ENCODE measurements around the gene SMAD9. TPM values are rescaled to one million over a fixed set of nuclear protein-coding genes. Genes with fewer than 3 reads are reported as not detected.

The SMAD9 gene
- total and polyA plus RNA-seq, 2 of the 8 experiments (the other 6 are each of a cell fraction or from before 2014, with no cell fraction given): 0.45 to 1.0 TPM

- Histone ChIP-seq H3K56ac (replicated peaks; ENCODE audit: insufficient read length, low read depth, low read length) (no peak overlapping the region), H2BK120ac (replicated peaks; ENCODE audit: low read depth, low read length) (no peak overlapping the region), H3K27ac (ENCODE audit: low read depth, low read length) (no peak overlapping the region), H3K9ac (replicated peaks in 1 of 4; ENCODE audit: extremely low read depth in 1 of 4, low read depth in 3 of 4, low read length in 3 of 4) (no peak overlapping the region; a peak in 1 of 7 replicates), H4K91ac (replicated peaks; ENCODE audit: insufficient read length, low read length) (no peak overlapping the region), H3K18ac (ENCODE audit: extremely low read depth, low read length) (no peak overlapping the region), H3K27me3 (replicated peaks in 1 of 4; ENCODE audit: control insufficient read depth in 3 of 4, extremely low read depth in 1 of 4, insufficient read depth in 3 of 4, low read length in 3 of 4) (peaks cover 1 to 20% (median 16%) of the 10 kb centered on the region in 4 experiments), H2BK5ac (ENCODE audit: low read depth, low read length) (no peak overlapping the region), H3K4me1 (replicated peaks in 1 of 4; ENCODE audit: control insufficient read depth in 3 of 4, insufficient read depth in 4 of 4, low read length in 3 of 4) (peaks cover 3 to 5% (median 4%) of the 10 kb centered on the region in 4 experiments; a peak in 3 of 7 replicates), H2AK5ac (ENCODE audit: low read depth, low read length) (no peak overlapping the region), H3K36me3 (ENCODE audit: control insufficient read depth in 2 of 4, insufficient read depth in 4 of 4, low read length in 3 of 4) (no peaks in the 10 kb centered on the region), H3K14ac (ENCODE audit: insufficient read length) (no peak overlapping the region), H3K79me1 (ENCODE audit: low read depth, low read length) (no peaks in the 10 kb centered on the region), H2BK15ac (ENCODE audit: low read length) (no peak overlapping the region), H3K4me3 (ENCODE audit: extremely low read depth in 1 of 4, insufficient read depth in 2 of 4, low read depth in 3 of 4, low read length in 4 of 4) (peak overlapping the region; percentile 37 to 67 (median 48)), H4K20me1 (replicated peaks in 1 of 2; ENCODE audit: control insufficient read depth in 1 of 2, insufficient read depth in 2 of 2, low read length in 2 of 2) (no peaks in the 10 kb centered on the region), H3K23ac (ENCODE audit: insufficient read length) (no peak overlapping the region), H3K4me2 (ENCODE audit: insufficient read depth in 1 of 2, low read depth in 2 of 2, low read length in 2 of 2) (peak overlapping the region; percentile 62 to 64), H4K8ac (ENCODE audit: extremely low read depth, insufficient read depth, low read length) (no peak overlapping the region), H2BK20ac (ENCODE audit: low read length) (no peak overlapping the region), H3K9me3 (ENCODE audit: insufficient read depth in 2 of 2, low read depth in 1 of 2, low read length in 1 of 2) (no peaks in the 10 kb centered on the region), H2BK12ac (ENCODE audit: low read depth, low read length) (no peak overlapping the region), H3K4ac (replicated peaks; ENCODE audit: insufficient read length, low read depth, low read length) (no peak overlapping the region), H3K23me2 (ENCODE audit: low read depth, low read length) (peaks cover 10% of the 10 kb centered on the region; the same call in 1 of the 2 replicates), H2AFZ (ENCODE audit: low read length) (no peak overlapping the region; the same call in 1 of the 2 replicates), H4K5ac (ENCODE audit: insufficient read length, low read depth, low read length) (no peak overlapping the region), H3K79me2 (ENCODE audit: control insufficient read depth in 1 of 2, insufficient read depth in 2 of 2, low read length in 2 of 2) (no peaks in the 10 kb centered on the region)
- FAIRE-seq (no peak), DNase-seq (ENCODE audit: low read depth in 1 of 2, low spot score in 2 of 2) (no peak)
- WGBS, 2 experiments (ENCODE audit: extremely low coverage in 1 of 2, insufficient coverage in 1 of 2, insufficient read length in 1 of 2, insufficient replicate concordance in 2 of 2, low coverage in 1 of 2, low lambda C conversion rate in 2 of 2, missing lambda C conversion rate in 1 of 2): 71% methylated on average over 9 of the region's 9 CpGs; no CpG with 5 or more reads in 1 of the 2 experiments
- POLR2A ChIA-PET (ENCODE audit: partially characterized antibody): no interaction called here
- CTCF ChIA-PET (ENCODE audit: partially characterized antibody): interaction anchor here (1.2 kb wide), 1 partner anchor 40 kb away, joined by 3 read pairs; no protein-coding TSS in a partner anchor
- TF ChIP-seq TEAD4 (IDR thresholded peaks at IDR 0.05; ENCODE audit: low read depth, low read length): no peak
- TF ChIP-seq CREB1 (IDR thresholded peaks at IDR 0.05): no peak
- TF ChIP-seq POLR2A (IDR thresholded peaks at IDR 0.05; ENCODE audit: control extremely low read depth in 1 of 2, low read depth in 2 of 2, low read length in 2 of 2): no peak
- no peak for TF ChIP-seq SUZ12 (IDR thresholded peaks at IDR 0.05; ENCODE audit: low read length)
- TF ChIP-seq CEBPB (IDR thresholded peaks at IDR 0.05; ENCODE audit: low read depth, low read length): no peak
- TF ChIP-seq POLR2AphosphoS5 (IDR thresholded peaks at IDR 0.05; ENCODE audit: low read depth, low read length): no peak
- TF ChIP-seq, protein P1, sequence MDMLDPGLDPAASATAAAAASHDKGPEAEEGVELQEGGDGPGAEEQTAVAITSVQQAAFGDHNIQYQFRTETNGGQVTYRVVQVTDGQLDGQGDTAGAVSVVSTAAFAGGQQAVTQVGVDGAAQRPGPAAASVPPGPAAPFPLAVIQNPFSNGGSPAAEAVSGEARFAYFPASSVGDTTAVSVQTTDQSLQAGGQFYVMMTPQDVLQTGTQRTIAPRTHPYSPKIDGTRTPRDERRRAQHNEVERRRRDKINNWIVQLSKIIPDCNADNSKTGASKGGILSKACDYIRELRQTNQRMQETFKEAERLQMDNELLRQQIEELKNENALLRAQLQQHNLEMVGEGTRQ (IDR thresholded peaks at IDR 0.05; ENCODE audit: low read length): no peak
- TF ChIP-seq RFX5 (IDR thresholded peaks at IDR 0.05; ENCODE audit: borderline replicate concordance, low read depth, low read length): no peak
- TF ChIP-seq BCL11A (IDR thresholded peaks at IDR 0.05; ENCODE audit: low read depth in 2 of 2, low read length in 2 of 2): no peak
- no peak for TF ChIP-seq MAX (IDR thresholded peaks at IDR 0.05)
- TF ChIP-seq RXRA (IDR thresholded peaks at IDR 0.05; ENCODE audit: insufficient read depth, low read depth, low read length): no peak
- TF ChIP-seq CBX5 (IDR thresholded peaks at IDR 0.05; ENCODE audit: low read depth, low read length): no peak
- no peak for TF ChIP-seq PHF8 (conservative IDR thresholded peaks at IDR 0.05; ENCODE audit: low read depth, low read length)
These were observed 663 bp upstream of the SMAD9 start for GRCh38 chr13:36920616-36921185.
